ENCODE results near the gene FAT1. TPM values are rescaled to one million over a fixed set of nuclear protein-coding genes. Genes with fewer than 3 reads are reported as not detected.

Gene FAT1
- total RNA-seq, 1 experiment from 2014 or later: 112 TPM

GRCh38 chr4:186606591-186606992, 117.1 kb downstream of the FAT1 start:
- DNase-seq (ENCODE audit: low read depth): peak; percentile 72

- no peak for DNase-seq (ENCODE audit: low read depth)
Measured at GRCh38 chr4:186605261-186605865, 118.3 kb downstream of the FAT1 start.

- DNase-seq (ENCODE audit: low read depth): no peak
Measured at GRCh38 chr4:186604124-186604807, 119.4 kb downstream of the FAT1 start.

- no peak for DNase-seq (ENCODE audit: low read depth)
Measured at GRCh38 chr4:186602978-186603377, 120.7 kb downstream of the FAT1 start.

GRCh38 chr4:186599483-186599882, 124.2 kb downstream of the FAT1 start:
- DNase-seq (ENCODE audit: low read depth): no peak

GRCh38 chr4:186598686-186599085, 125.0 kb downstream of the FAT1 start:
- DNase-seq (ENCODE audit: low read depth): no peak

GRCh38 chr4:186596850-186597390, 126.7 kb downstream of the FAT1 start:
- no peak for DNase-seq (ENCODE audit: low read depth)

- DNase-seq (ENCODE audit: low read depth): no peak
Measured at GRCh38 chr4:186596346-186596745, 127.3 kb downstream of the FAT1 start.

- no peak for DNase-seq (ENCODE audit: low read depth)
Measured at GRCh38 chr4:186593587-186593973, 130.1 kb downstream of the FAT1 start.

- no peak for DNase-seq (ENCODE audit: low read depth)
Measured at GRCh38 chr4:186592966-186593586, 130.6 kb downstream of the FAT1 start.

- DNase-seq (ENCODE audit: low read depth): no peak
Measured at GRCh38 chr4:186592445-186592844, 131.2 kb downstream of the FAT1 start.

GRCh38 chr4:186591651-186592050, 132.0 kb downstream of the FAT1 start:
- DNase-seq (ENCODE audit: low read depth): no peak

- no peak for DNase-seq (ENCODE audit: low read depth)
Measured at GRCh38 chr4:186588503-186588902, 135.2 kb downstream of the FAT1 start.

- peak; percentile 35 for DNase-seq (ENCODE audit: low read depth)
Measured at GRCh38 chr4:186587416-186588018, 136.1 kb downstream of the FAT1 start.

GRCh38 chr4:186586205-186586604, 137.5 kb downstream of the FAT1 start:
- DNase-seq (ENCODE audit: low read depth): no peak

- DNase-seq (ENCODE audit: low read depth): no peak
Measured at GRCh38 chr4:186584912-186585311, 138.7 kb downstream of the FAT1 start.

GRCh38 chr4:186581421-186581820, 142.2 kb downstream of the FAT1 start:
- DNase-seq (ENCODE audit: low read depth): no peak

GRCh38 chr4:186580669-186581068, 143.0 kb downstream of the FAT1 start:
- DNase-seq (ENCODE audit: low read depth): no peak

GRCh38 chr4:186570193-186570996, 153.3 kb downstream of the FAT1 start:
- peak; percentile 45 for DNase-seq (ENCODE audit: low read depth)

- no peak for DNase-seq (ENCODE audit: low read depth)
Measured at GRCh38 chr4:186569533-186570192, 154.0 kb downstream of the FAT1 start.

- DNase-seq (ENCODE audit: low read depth): no peak
Measured at GRCh38 chr4:186566068-186566467, 157.6 kb downstream of the FAT1 start.

Measured in M059J (cell line).